Left lung (tissue), 10 donors: ENCODE data around the gene CXCL5. TPM values are rescaled to one million over a fixed set of nuclear protein-coding genes. Genes with fewer than 3 reads are reported as not detected.

Experiments used
- ATAC-seq: fragments of 200-7000 bp; cut with Tn5 transposase; one replicate; pipeline ENCODE4 v1.9.1; 2020; ENCODE audit warnings: moderate library complexity
- DNase-seq, 4 donors: peaks; one replicate each; pipeline ENCODE4 v3.0.0-alpha.2; 2013 to 2020
- H3K27ac ChIP-seq, 2 donors: fragments of 200-600 bp; sonication (generic) in 1 of 2; one replicate each; pipeline versions ENCODE4 v1.5.0 to v1.8.0; 2020 to 2021
- H3K27me3 ChIP-seq, 2 donors: fragments of 200-600 bp; sonication (generic) in 1 of 2; one replicate each; pipeline versions ENCODE4 v1.5.0 to v1.8.0; 2020 to 2021
- H3K36me3 ChIP-seq, 2 donors: fragments of 200-600 bp; sonication (generic) in 1 of 2; one replicate each; pipeline versions ENCODE4 v1.5.0 to v1.8.0; 2020 to 2021
- H3K4me1 ChIP-seq, 2 donors: fragments of 200-600 bp; one replicate each; pipeline ENCODE4 v1.8.0; 2021
- H3K4me3 ChIP-seq, 2 donors: fragments of 200-600 bp; sonication (generic) in 1 of 2; one replicate each; pipeline versions ENCODE4 v1.5.0 to v1.8.0; 2020 to 2021; ENCODE audit warnings: mild to moderate bottlenecking in 1 of 2
- H3K9me3 ChIP-seq, 2 donors: fragments of 200-600 bp; sonication (generic) in 1 of 2; one replicate each; pipeline versions ENCODE4 v1.5.0 to v1.8.0; 2020 to 2021
- CTCF ChIP-seq, 2 donors: fragments of 200-600 bp; sonication (generic) in 1 of 2; IDR thresholded peaks; one replicate each; pipeline versions ENCODE4 v1.5.0 to v1.8.0; 2021; ENCODE audit warnings: antibody characterized with exemption in 2 of 2
- intact Hi-C, 2 donors: fragments of 100-400 bp; cut with DNase I; formaldehyde crosslinking; loops; one replicate each; pipeline versions ENCODE4 v1.11.2 to v1.14.2; 2022
- polyA plus RNA-seq, 6 donors: library from polyadenylated mRNA; unstranded; fragments of 120-200 nt; gene quantifications; one replicate each; pipeline ENCODE4 v1.2.1, GENCODE V29; 2013; ENCODE audit not compliant: insufficient read length in 6 of 6
- total RNA-seq, 2 donors: library from RNA; stranded (reverse); fragmentation: NEBNext Ultra II Directional; extraction: Animal tissue kit (Norgen Biotek cat#: 25700); gene quantifications; one replicate each; pipeline ENCODE4 v1.2.1, GENCODE V29; 2021
- donor health status: DM: no; HTN: yes; CAD: no.
- donor health status: DM: no; HTN: no; CAD: no.

The CXCL5 gene
- total and polyA plus RNA-seq, 8 donors: 0.14 to 35.0 (median 0.26) TPM

- peak in 1 of 4 donors; percentile 56 for DNase-seq
- peaks cover 5 to 14% of the 10 kb centered on the region in 2 donors for H3K4me1 ChIP-seq
- intact Hi-C loops: no loop called here
- no peaks in the 10 kb centered on the region for H3K9me3 ChIP-seq
- H3K27ac ChIP-seq: no peak overlapping the region
- H3K36me3 ChIP-seq: no peaks in the 10 kb centered on the region
- peaks cover 30 to 43% of the 10 kb centered on the region in 2 donors for H3K27me3 ChIP-seq
- no peak for TF ChIP-seq CTCF (IDR thresholded peaks at IDR 0.05)
- peak; percentile 96 for ATAC-seq
- no peak overlapping the region for H3K4me3 ChIP-seq
Measured at GRCh38 chr4:73945674-73946449, 52.6 kb downstream of the CXCL5 start.

Other genes starting within 250 kb of the CXCL5 start
- gene CXCL6, start 162.0 kb downstream of the CXCL5 start, total RNA-seq: 1 to 10 TPM in 1 of 2 donors, under 1 TPM in 1; 0.15 to 4.8 TPM
- under 1 TPM in 1 of 6 donors, not detected in 5; 0.26 TPM for gene CXCL6, start 162.0 kb downstream of the CXCL5 start, polyA plus RNA-seq
- not detected for gene PF4V1, start 145.4 kb downstream of the CXCL5 start, total RNA-seq
- 1 to 10 TPM in 1 of 6 donors, under 1 TPM in 2, not detected in 3; 0.53 to 1.0 (median 0.90) TPM for gene PF4V1, start 145.4 kb downstream of the CXCL5 start, polyA plus RNA-seq
- 10 to 100 TPM in 1 of 2 donors, 1 to 10 TPM in 1; 4.1 to 39.0 TPM for gene CXCL1, start 129.3 kb downstream of the CXCL5 start, total RNA-seq
- 1 to 10 TPM in 5 of 6 donors, under 1 TPM in 1; 0.83 to 2.6 (median 2.1) TPM for gene CXCL1, start 129.3 kb downstream of the CXCL5 start, polyA plus RNA-seq
- 1 to 10 TPM; 1.8 to 3.6 TPM for gene PF4, start 16.6 kb downstream of the CXCL5 start, total RNA-seq
- 10 to 100 TPM in 5 of 6 donors, 1 to 10 TPM in 1; 9.4 to 17.8 (median 13.5) TPM for gene PF4, start 16.6 kb downstream of the CXCL5 start, polyA plus RNA-seq
- 10 to 100 TPM in 1 of 2 donors, 1 to 10 TPM in 1; 2.6 to 10.4 TPM for gene PPBP, start 10.5 kb downstream of the CXCL5 start, total RNA-seq
- gene PPBP, start 10.5 kb downstream of the CXCL5 start, polyA plus RNA-seq: 10 to 100 TPM; 20.2 to 49.8 (median 37.1) TPM
- gene CXCL3, start 40.0 kb upstream of the CXCL5 start, total RNA-seq: 10 to 100 TPM; 12.4 to 15.2 TPM
- gene CXCL3, start 40.0 kb upstream of the CXCL5 start, polyA plus RNA-seq: 1 to 10 TPM in 3 of 6 donors, under 1 TPM in 3; 0.49 to 2.1 (median 0.95) TPM
- gene CXCL2, start 100.5 kb upstream of the CXCL5 start, total RNA-seq: 100 to 1,000 TPM in 1 of 2 donors, 10 to 100 TPM in 1; 64.4 to 114 TPM
- 1 to 10 TPM in 5 of 6 donors, under 1 TPM in 1; 0.94 to 9.3 (median 2.0) TPM for gene CXCL2, start 100.5 kb upstream of the CXCL5 start, polyA plus RNA-seq
- 10 to 100 TPM in 1 of 2 donors, 1 to 10 TPM in 1; 9.1 to 14.8 TPM for gene MTHFD2L, start 159.4 kb upstream of the CXCL5 start, total RNA-seq
- 10 to 100 TPM; 15.6 to 19.1 (median 17.2) TPM for gene MTHFD2L, start 159.4 kb upstream of the CXCL5 start, polyA plus RNA-seq